Renal pelvis (tissue), 4 donors: ENCODE results near the gene FYN. TPM values are rescaled to one million over a fixed set of nuclear protein-coding genes. Genes with fewer than 3 reads are reported as not detected.

Source experiments
- DNase-seq: peaks from one replicate; pipeline ENCODE4 v3.0.0-alpha.2; 2013
- polyA plus RNA-seq, 3 donors: library from polyadenylated mRNA; unstranded; fragments of 120-200 nt; gene quantifications; one replicate each; pipeline ENCODE4 v1.2.1, GENCODE V29; 2013; ENCODE audit not compliant: insufficient read length in 3 of 3

FYN gene
- polyA plus RNA-seq, 3 donors: 149 to 171 (median 159) TPM

DNA sequence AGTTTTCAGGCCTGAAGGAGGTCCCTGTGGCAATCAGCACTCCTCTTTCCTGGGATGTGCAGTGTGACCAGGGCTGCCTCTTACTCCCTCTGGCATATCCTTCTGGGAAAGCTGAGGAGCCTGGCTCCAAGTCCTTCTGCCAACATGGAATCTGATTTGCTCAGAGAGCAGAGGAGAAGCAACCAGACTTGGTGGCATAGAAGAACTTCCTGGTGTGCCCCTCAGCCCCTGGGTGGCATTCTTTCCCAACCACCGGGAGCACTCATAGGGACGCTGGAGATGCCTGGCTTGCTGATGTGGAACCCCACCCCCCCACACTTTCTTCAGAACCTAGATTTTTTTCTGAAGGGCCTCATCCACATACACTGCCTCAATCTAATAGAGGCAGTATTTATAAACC, 160.0 kb downstream of the FYN start:
- DNase-seq: no peak

DNA sequence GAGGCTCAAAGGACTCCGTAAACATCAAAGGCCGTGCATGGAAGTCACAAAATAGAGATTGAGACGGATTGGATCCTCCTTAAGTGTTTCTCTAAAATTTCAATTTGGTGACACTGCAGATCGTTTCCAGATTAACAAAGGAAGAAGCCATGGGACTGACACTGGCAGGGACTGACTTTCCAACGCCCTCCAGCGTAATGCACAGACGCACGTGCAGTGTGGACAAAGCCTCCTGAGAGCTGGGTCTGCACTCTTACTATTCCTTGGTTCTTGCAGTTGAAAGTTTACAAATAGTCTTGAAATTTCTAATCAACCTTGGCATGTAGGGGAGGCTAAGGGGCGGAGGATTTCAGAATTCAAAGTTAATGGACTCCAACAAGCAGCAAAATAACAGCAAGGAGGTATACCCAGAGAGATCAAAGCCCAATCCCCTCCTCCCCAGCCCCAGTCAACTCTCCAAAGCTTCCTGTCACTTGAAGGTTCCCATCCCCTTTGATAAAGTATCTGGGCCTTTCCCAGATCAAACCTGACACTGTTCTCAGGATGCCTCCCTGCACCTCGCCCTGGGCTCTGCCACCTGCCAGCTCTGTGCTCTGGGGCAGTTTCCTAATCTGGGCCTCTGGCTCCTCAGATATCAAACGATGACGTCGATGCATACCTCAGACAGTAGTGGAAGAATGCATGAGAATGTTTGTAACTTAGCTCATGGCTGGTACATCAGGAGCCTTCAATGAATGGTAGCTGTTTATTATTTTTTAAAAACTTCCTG, 161.1 kb downstream of the FYN start:
- DNase-seq: peak; percentile 83

DNA sequence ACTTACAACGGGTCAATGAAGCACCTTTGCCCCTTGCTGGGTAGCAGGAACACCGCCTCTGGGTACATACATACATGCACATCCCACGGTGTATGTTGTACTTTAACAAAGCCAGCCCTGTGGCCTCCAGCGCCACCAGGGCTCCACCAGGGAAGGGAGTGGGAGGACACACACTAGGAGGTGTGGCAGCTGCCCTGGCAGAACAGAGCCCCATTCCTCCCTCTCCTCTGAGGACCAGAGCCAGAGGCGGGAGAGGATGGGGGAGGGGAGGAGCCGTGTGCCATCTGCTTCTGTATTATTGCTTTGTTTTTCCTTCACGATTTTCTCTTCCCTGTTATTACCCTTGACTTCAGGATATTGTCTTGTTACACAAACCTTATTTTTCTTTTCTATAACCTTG, 161.8 kb downstream of the FYN start:
- DNase-seq: peak; percentile 56

DNA sequence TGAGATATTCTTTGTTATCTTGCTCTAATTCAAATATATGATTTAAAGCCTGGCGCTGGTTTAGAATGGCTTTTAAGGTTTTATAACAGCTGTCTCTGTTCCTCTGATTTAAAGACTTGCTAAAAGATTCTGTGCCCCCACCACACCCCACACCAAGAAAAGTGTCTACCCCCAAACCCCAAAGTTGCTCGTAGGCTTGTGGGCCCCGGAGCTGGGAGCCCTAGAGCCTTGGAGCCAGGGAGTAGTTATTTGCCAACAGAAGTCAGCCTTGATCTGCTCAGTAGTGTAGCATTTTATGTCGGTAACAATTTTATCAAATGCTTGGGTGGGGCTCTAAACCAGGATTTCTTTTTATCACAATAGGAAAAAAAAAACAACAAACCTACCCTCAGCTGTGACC, 162.3 kb downstream of the FYN start:
- no peak for DNase-seq

DNA sequence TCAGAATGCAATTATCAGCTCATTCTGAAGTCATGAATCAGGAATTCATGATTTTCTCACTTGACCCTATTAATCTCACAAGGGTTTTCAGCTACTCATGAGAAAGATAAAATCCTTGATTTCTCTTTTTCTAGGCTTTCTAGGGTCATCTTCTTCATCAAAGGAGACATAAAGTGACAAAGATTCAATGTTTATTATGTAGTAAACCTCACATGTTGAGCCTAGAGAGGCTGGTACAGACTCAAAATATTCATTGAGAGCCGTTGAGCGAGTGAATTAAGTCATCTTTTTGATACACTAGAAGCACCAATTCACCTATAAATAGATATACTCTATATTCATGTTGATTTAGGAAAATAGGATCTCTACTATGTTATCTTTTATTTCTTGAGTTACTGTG, 162.8 kb downstream of the FYN start:
- no peak for DNase-seq

DNA sequence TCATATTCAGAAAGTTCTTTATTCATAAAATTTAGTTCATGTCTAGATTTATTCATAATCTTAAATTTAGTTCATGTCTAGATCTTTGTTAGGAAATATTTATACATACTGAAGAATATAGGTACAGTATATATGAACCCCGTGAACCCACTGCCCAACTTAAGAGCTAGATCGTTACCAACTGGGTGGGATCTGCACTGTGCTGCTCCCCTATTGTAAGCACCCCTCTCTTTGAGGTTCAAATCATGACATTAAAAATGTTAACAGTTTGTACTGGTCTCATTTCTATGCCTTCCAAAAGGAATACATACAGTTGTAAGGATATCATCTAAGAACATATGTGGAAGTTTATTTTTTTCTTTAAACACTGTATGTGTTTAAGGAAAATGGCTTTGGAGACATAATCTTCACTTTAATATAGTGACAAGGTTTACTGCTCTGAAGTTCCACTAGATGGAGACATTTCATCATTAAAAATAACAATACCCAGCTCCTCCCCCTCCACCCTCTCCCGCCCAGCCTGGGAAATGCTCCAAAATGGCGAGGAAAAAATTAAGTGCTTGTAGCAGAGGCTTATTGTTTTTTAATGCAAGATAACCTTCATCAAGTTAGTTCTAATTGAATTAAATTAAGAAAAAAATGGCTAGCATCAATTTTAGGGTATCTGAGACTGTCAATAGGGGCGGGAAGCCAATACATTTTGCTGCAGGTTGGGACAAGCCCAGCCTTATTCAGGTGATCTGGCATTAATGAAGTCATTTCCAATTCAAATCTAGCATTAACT, 163.4 kb downstream of the FYN start:
- DNase-seq: peak; percentile 76

DNA sequence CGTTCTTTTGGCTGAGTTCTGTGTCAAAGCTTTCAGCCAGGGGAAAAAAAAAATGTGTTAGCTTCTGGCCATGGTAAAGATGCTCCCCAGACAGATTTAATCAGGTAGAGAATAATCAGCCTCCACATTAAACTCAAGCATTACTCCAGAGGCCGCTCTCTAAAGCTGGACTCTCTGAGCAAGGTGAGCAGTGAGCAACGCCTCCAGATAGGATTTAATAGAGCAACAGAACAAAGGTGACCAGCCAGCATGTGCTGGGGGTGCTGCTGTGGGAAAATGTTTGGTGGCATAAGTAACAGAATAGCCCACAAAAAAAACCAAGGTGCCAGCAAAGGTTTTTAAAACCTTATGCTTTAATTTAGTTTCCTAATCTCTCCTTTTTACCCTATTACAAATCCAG, 164.1 kb downstream of the FYN start:
- DNase-seq: no peak

DNA sequence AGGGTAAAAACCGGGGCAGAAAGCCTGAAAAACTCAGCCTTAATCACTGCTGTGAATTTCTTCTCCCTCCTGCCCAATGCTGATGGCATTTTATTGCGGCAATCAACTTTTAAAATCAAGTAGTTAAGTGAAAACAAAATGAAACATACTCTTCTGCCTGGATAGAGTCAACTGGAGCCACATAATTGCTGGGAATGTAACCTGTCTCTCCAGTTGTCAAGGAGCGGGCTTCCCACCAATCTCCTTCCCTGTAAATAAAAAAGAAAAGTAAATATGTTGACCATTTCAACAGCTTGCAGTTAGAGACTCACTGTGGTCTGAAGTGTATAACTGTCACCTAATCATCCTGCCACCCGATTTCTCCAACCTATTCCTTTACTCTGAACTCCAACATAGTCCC, 165.5 kb downstream of the FYN start:
- no peak for DNase-seq

DNA sequence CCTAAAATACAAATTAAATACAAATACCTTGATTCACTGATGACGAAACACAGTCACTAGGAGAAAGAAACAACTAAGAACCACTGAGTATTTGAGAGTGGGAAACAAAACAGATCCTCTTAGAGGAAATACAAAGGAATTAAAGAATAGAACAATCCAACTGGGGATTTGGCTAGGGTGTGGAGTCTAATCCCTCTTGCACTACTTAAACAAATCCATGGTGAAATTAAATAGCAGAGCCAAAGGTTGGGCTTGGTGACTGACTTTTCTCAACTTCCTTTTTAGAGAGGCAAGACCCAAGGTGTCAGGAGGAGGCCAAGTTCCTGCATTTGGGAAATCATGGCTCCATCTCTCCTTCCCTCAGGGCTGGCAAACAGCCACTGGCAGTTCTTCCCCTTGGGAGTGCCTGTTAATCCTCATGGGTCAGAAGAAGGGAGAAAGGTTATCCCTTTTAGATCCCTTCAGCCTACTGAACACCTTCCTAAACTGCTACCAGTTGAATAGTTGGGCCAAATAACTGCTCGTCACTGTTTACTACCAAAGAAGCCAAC, 166.3 kb downstream of the FYN start:
- no peak for DNase-seq

DNA sequence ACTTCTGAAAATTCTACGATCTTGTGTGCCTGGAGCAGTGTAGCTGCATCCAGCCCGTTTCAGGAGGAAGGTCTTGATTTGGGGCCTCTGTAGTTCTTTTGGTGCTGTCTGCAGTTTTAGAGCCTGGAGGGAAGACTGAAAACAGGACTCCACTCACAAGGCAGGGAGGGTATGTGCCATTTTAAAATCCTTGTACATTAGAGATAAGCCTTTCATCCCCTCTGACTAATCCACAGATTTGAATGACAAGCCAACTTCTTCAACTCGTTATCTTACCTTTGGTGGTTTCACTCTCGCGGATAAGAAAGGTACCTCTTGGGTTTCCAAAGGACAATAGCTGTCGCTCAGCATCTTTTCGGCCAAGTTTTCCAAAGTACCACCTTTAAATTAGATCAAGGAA, 169.5 kb downstream of the FYN start:
- no peak for DNase-seq

DNA sequence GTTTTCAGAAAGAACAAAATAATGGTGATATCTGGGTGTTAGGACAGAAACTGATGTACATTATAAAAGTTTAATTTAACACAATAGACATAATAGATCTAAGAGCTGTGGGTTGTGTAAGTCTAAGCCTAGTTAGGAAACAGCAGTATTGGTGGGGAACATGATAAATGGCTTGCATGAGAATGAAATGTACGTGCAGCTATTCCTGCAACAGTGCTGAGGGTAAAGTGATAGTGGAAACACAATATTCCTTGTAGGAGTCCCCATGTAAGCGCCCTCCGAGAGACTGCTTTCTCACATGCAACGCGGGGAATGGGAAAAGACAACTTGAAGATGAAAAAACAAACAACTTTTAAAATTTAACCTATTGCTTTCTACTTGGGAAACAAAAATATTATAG, 171.0 kb downstream of the FYN start:
- no peak for DNase-seq

DNA sequence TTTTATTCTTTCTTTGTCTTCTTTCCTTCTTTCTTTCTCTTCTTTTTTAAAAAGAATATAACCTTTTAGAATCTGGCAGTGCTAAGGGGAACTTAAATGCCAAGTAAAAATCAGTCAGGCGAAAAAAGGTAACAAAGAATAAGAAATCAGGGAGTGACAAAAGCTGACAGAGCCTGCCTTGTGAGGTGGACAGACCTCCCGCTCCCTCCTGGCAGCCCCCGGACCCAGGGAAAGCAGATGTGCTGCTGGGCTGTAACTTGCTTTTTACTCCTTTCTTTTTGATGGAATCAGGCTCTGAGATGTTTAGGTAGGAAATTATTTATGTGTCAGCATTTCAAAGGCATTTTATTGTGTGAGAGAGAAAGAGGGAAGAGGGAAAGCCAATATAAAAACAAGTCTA, 172.1 kb downstream of the FYN start:
- no peak for DNase-seq

DNA sequence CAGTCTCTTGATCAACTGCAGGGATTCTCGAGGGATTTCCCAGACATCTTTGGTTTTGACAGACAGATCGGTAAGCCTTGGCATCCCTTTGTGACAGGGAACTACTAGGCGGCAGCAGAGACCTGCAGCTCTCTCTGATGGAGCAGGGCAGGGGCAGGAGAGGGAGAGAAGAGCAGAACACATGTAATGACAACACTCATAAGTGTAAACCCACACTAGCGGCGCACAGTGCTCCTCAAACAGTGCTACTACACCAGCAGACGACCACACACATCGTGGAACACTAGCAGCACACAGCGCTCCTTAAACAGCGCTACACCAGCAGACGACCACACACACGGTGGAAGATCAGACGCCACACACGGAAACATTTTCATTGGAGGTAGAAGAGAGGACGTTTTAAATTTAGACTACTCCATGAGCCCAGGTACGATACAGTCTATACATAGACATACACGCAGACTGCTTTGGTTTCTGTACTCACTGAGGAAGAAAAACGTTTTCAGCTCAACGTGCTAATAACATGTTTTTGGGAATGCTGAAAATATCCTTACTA, 173.0 kb downstream of the FYN start:
- no peak for DNase-seq

DNA sequence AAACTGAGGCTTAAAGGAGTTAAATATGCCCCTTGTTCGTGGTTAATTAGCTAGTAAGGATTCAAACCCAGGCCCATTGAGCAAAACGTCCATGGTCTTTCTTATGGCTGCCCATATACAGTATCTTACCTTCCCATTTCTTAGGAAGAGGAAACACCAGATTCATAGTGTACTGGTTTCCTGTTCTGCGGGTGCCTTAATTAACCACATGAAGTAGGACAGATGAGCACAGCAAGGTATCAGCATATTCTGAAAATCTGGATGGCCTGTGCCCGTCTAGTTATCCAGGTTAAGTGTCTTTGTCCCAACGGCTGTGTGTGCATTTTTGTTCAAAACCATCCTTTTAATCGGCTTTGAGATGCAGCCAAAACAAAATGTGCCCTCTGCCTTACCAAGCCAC, 174.1 kb downstream of the FYN start:
- no peak for DNase-seq

DNA sequence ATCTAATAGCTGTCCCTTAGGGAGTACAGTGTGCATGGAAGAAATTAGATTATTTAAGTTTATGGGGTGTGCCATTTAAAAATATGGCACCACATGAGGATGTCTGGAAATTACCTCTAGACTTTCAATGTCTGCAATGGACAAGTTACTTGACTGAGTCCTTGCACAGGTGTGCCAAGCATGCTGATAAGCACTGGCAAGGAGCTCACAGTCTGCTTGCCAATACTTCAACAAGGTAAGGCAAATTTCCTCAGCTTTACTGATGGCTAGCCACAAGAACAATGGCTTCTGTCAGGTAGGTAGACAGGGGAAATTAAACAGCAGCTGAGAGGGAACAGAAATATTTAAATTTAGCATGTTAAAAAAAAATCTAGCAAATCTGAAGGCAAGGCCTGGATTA, 176.4 kb downstream of the FYN start:
- DNase-seq: no peak

DNA sequence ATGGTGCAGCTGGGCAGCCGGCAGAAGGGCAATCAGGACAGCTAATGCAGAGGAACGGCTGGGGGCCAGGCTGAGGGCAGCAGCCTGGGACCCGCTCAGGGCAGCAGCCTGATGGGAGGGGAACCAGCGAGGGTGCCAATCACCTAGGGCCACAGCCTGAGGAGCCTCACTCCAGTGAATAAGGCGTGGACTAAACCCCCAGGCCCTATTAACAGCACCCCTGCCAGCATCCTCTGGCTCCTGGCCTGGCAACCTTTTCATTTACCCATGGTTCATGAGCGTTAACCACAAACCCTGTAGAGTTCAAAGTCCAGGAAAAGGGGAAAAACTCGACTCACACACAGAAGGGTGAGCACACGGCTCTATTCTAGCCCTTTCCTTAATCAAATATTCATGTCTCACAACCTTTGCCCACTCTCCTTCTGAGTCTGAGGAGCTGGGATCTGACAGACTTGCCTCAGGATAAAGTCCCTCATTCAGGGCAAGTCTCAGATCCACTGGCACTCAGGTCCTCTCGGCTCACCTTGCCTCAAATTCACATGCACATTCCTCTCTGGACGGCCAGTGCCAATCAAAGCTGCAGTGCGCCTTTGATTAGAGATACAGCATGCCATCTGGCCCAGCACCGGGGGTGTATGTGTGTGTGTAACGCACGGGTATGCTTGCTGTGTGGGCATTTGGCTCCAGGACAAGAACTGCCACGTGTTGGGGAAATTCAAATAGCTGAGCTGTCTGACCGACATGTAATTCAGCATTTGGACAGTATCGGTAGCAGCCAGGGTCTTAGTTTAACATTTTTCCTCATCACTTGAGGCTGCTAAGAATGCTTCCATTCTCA, 180.7 kb downstream of the FYN start:
- DNase-seq: peak; percentile 58

DNA sequence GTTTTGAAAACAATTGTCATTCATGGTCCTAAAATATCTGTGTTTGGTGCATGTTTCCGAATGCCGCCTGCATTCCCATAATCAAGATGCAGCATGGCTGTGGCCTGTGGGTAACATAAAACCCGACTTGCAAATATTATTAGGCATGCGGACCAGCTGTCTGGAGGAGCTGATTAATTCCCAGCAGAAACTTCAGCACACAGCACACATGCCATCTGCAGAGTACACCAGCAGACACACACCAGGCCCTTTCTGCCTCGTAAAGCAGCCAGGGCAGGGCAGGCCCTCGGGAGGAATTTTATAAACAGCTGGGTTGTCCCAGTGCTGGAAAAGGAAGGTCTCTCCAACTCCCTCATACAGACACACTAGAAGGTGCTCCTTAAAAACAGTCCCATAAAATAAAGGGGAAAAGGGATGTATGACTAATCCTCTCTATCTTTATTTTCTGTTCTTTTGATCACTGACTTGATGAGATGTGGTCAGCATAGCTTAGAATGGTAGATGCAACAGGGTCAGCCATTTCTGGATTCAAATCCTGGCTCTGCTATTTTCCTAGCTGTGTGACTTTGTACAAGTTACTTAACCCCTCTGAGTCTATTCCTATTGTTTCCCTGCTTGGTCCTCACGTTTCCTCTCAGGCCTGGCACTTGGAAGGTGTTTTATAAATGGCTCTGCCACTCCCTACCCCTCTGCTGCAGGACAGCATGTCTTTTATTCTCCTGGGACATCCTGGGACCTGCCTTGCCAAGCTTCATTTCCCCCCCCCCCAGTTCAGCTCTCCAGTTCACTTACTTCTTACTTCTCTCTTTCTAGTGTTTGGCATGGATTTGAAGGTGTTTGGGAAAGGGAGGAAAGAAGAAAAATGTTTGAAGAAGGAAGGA, 181.7 kb downstream of the FYN start:
- no peak for DNase-seq

DNA sequence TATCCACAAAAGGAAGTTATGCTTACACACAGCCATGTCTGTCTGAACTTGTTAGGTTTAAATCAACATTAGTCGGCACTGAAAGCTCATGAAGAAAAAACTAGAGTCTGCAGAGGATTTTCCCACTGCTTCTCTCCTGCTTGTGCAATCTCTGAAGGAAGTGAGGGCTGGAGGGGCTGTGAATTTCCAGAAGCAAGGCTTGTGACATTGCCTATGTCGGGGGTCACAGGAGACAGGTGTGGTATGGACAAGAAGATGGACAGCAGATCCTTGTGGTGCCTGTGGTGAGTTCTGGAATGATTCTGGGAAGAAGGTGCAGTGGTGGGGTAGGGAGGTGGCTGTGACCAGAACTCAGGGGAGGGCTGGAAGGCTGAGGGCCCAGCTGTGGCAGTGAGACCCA, 183.3 kb downstream of the FYN start:
- no peak for DNase-seq

DNA sequence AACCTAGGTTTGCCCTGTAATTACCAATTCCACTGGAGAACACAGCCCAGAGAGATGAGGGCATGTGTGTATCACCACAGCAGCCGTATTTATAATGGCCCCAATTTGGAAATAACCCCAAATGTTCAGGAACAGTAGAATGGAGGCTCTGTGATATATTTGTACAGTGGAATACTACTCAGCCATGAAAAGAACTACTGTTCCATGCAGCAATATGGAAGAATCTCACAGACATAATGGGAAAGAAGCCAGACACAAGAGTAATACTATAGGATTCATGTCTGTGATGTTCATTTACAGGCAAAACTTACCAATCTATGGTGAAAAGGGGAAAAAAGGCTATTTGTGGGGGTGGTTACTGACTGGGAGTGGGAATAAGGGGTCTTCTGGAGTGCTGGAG, 183.8 kb downstream of the FYN start:
- no peak for DNase-seq

DNA sequence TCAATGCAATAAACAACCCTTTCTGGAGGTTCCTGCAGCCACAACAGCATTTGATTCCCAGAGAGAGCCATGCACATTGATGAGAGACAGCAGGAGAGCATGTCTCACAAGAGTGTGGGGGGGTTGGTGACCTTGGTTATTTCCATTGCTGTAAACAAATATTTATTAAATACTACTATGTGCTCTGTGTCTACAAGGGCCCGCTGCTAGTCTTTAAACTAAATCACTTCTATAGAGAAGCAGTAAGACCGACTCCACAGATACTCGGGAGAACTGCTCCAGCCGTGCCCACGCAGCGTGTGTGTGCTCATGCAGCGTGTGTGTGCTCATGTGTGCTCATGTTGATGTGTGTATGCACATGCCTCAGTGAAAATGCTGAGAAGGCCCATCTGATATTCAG, 184.9 kb downstream of the FYN start:
- no peak for DNase-seq

DNA sequence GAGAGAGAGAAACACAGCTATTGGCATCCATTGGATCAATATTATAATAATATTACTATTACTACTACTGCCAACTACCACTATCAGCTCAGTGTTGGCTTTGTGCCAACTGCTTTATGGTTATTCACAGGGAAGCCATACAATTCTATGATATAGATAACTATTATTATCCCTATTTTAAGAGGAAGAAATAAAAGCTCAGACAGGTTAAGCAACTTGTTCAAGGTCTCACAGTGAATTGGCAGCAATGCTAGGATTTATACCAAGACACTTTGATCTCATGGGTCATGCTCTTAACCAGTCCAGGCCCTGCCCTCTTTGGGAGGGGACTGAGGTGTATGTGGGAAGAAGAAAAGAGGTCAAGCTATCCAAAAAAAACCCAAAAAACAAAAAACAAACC, 185.6 kb downstream of the FYN start:
- DNase-seq: no peak
